Measurements from ENCODE around the gene IL33. TPM values are rescaled to one million over a fixed set of nuclear protein-coding genes. Genes with fewer than 3 reads are reported as not detected.

IL33 gene
- total and polyA plus RNA-seq, 2 experiments from 2014 or later: 2.9 to 3.8 TPM

- peaks cover 54% of the 10 kb centered on the region for H3F3A ChIP-seq (ENCODE audit: insufficient read depth)
- H3K36me3 ChIP-seq (ENCODE audit: low read depth): no peaks in the 10 kb centered on the region
- no peak overlapping the region for H3K4me3 ChIP-seq
- WGBS, 2 experiments (ENCODE audit: low coverage in 1 of 2, low lambda C conversion rate in 2 of 2, missing lambda C conversion rate in 2 of 2): 13 to 31% methylated on average over 1 of the region's 1 CpG
- H2AFZ ChIP-seq: no peak overlapping the region
- in situ Hi-C loops (cut with MboI): no loop called here
- H3K9me3 ChIP-seq (ENCODE audit: low read depth): no peaks in the 10 kb centered on the region
- no peaks in the 10 kb centered on the region for H3K79me2 ChIP-seq (ENCODE audit: insufficient read depth)
- no peaks in the 10 kb centered on the region for H4K20me1 ChIP-seq (ENCODE audit: insufficient read depth)
- no peak overlapping the region for H3K4me2 ChIP-seq (ENCODE audit: unreplicated experiment)
- peak; percentile 15 for DNase-seq
- no peak for TF ChIP-seq EZH2phosphoT487 (IDR thresholded peaks at IDR 0.05; ENCODE audit: insufficient read depth, low read depth)
- TF ChIP-seq EZH2 (IDR thresholded peaks at IDR 0.05; ENCODE audit: insufficient read depth, poor library complexity, severe bottlenecking): no peak
- H3K27me3 ChIP-seq (replicated peaks; ENCODE audit: insufficient read depth): no peaks in the 10 kb centered on the region
- no peak overlapping the region for H3K9ac ChIP-seq
- peaks cover 44% of the 10 kb centered on the region for H3K4me1 ChIP-seq (ENCODE audit: insufficient read depth)
- no peak overlapping the region for H3K27ac ChIP-seq
- no peaks in the 10 kb centered on the region for H3K9me2 ChIP-seq (ENCODE audit: insufficient read depth)
These were observed 1.3 kb downstream of the IL33 start for GRCh38 chr9:6216951-6217350.

GRCh38 chr9:6218099-6218502 lies 2.5 kb downstream of the IL33 start:
- Histone ChIP-seq H3K36me3 (ENCODE audit: low read depth) (no peaks in the 10 kb centered on the region), H3K79me2 (ENCODE audit: insufficient read depth) (no peaks in the 10 kb centered on the region), H3K9ac (peak overlapping the region; percentile 70), H3K27ac (peak overlapping the region; percentile 79), H3F3A (ENCODE audit: insufficient read depth) (peaks cover 47% of the 10 kb centered on the region), H2AFZ (peak overlapping the region; percentile 84), H4K20me1 (ENCODE audit: insufficient read depth) (no peaks in the 10 kb centered on the region), H3K4me3 (peak overlapping the region; percentile 75), H3K4me1 (ENCODE audit: insufficient read depth) (peaks cover 43% of the 10 kb centered on the region), H3K9me3 (ENCODE audit: low read depth) (no peaks in the 10 kb centered on the region), H3K4me2 (ENCODE audit: unreplicated experiment) (peak overlapping the region; percentile 100), H3K9me2 (ENCODE audit: insufficient read depth) (no peaks in the 10 kb centered on the region), H3K27me3 (replicated peaks; ENCODE audit: insufficient read depth) (no peaks in the 10 kb centered on the region)
- no peak for TF ChIP-seq EZH2phosphoT487 (IDR thresholded peaks at IDR 0.05; ENCODE audit: insufficient read depth, low read depth)
- TF ChIP-seq EZH2 (IDR thresholded peaks at IDR 0.05; ENCODE audit: insufficient read depth, poor library complexity, severe bottlenecking): no peak
- whole genome bisulfite sequencing, 2 experiments (ENCODE audit: low coverage in 1 of 2, low lambda C conversion rate in 2 of 2, missing lambda C conversion rate in 2 of 2): 1 to 3% methylated on average over 3 of the region's 3 CpGs
- in situ Hi-C loops (cut with MboI): no loop called here
- peak; percentile 67 for DNase-seq

- Histone ChIP-seq H3K79me2 (ENCODE audit: insufficient read depth) (no peaks in the 10 kb centered on the region), H3K36me3 (ENCODE audit: low read depth) (no peaks in the 10 kb centered on the region), H3K27ac (no peak overlapping the region), H3K4me1 (ENCODE audit: insufficient read depth) (peaks cover 39% of the 10 kb centered on the region), H3K4me2 (ENCODE audit: unreplicated experiment) (no peak overlapping the region), H3K9me2 (ENCODE audit: insufficient read depth) (no peaks in the 10 kb centered on the region), H3F3A (ENCODE audit: insufficient read depth) (peaks cover 43% of the 10 kb centered on the region), H2AFZ (no peak overlapping the region), H3K9ac (no peak overlapping the region), H3K4me3 (no peak overlapping the region), H3K9me3 (ENCODE audit: low read depth) (no peaks in the 10 kb centered on the region), H4K20me1 (ENCODE audit: insufficient read depth) (no peaks in the 10 kb centered on the region), H3K27me3 (replicated peaks; ENCODE audit: insufficient read depth) (no peaks in the 10 kb centered on the region)
- WGBS, 2 experiments (ENCODE audit: low coverage in 1 of 2, low lambda C conversion rate in 2 of 2, missing lambda C conversion rate in 2 of 2): 89 to 90% methylated on average over 4 of the region's 4 CpGs
- in situ Hi-C loops (cut with MboI): no loop called here
- DNase-seq: no peak
- TF ChIP-seq EZH2phosphoT487 (IDR thresholded peaks at IDR 0.05; ENCODE audit: insufficient read depth, low read depth): no peak
- TF ChIP-seq EZH2 (IDR thresholded peaks at IDR 0.05; ENCODE audit: insufficient read depth, poor library complexity, severe bottlenecking): no peak
These were observed 3.4 kb downstream of the IL33 start for GRCh38 chr9:6219040-6219439.

- Histone ChIP-seq H3F3A (ENCODE audit: insufficient read depth) (peaks cover 36% of the 10 kb centered on the region), H3K27ac (no peak overlapping the region), H4K20me1 (ENCODE audit: insufficient read depth) (no peaks in the 10 kb centered on the region), H3K36me3 (ENCODE audit: low read depth) (no peaks in the 10 kb centered on the region), H3K27me3 (replicated peaks; ENCODE audit: insufficient read depth) (no peaks in the 10 kb centered on the region), H3K79me2 (ENCODE audit: insufficient read depth) (no peaks in the 10 kb centered on the region), H3K9me3 (ENCODE audit: low read depth) (no peaks in the 10 kb centered on the region), H3K9ac (no peak overlapping the region), H3K9me2 (ENCODE audit: insufficient read depth) (no peaks in the 10 kb centered on the region), H3K4me3 (no peak overlapping the region), H2AFZ (0 out of 2 replicates have a peak overlapping the region, but pooled peaks have one; percentile 0), H3K4me1 (ENCODE audit: insufficient read depth) (peaks cover 31% of the 10 kb centered on the region), H3K4me2 (ENCODE audit: unreplicated experiment) (no peak overlapping the region)
- in situ Hi-C loops (cut with MboI): no loop called here
- 65 to 66% methylated on average over 2 of the region's 2 CpGs for WGBS, 2 experiments (ENCODE audit: low coverage in 1 of 2, low lambda C conversion rate in 2 of 2, missing lambda C conversion rate in 2 of 2)
- TF ChIP-seq EZH2 (IDR thresholded peaks at IDR 0.05; ENCODE audit: insufficient read depth, poor library complexity, severe bottlenecking): no peak
- no peak for TF ChIP-seq EZH2phosphoT487 (IDR thresholded peaks at IDR 0.05; ENCODE audit: insufficient read depth, low read depth)
- DNase-seq: no peak
These were observed 4.4 kb downstream of the IL33 start for GRCh38 chr9:6219981-6220380.
